ENCODE measurements around the gene ELOVL1.

ELOVL1 gene

GRCh38 chr1:43338001-43338400 lies 29.8 kb downstream of the ELOVL1 start:
- FAIRE-seq (no peak), DNase-seq (ENCODE audit: insufficient read length) (no peak)
- TF ChIP-seq POLR2AphosphoS5 (IDR thresholded peaks at IDR 0.05; ENCODE audit: low read depth, low read length) (no peak), TAF1 (IDR thresholded peaks at IDR 0.05; ENCODE audit: borderline replicate concordance, low read depth, low read length) (no peak), POLR2A (IDR thresholded peaks at IDR 0.05; ENCODE audit: low read depth, low read length) (no peak)

GRCh38 chr1:43337588-43337987 lies 30.2 kb downstream of the ELOVL1 start, which contains the start of gene MPL:
TSS of gene MPL (plus strand) at chr1:43337818. CDS start at chr1:43337849, 31 bp downstream.
- FAIRE-seq (no peak), DNase-seq (ENCODE audit: insufficient read length) (no peak)
- TF ChIP-seq TAF1 (IDR thresholded peaks at IDR 0.05; ENCODE audit: borderline replicate concordance, low read depth, low read length) (no peak), POLR2A (IDR thresholded peaks at IDR 0.05; ENCODE audit: low read depth, low read length) (no peak), POLR2AphosphoS5 (IDR thresholded peaks at IDR 0.05; ENCODE audit: low read depth, low read length) (no peak)

GRCh38 chr1:43334453-43335205 lies 33.2 kb downstream of the ELOVL1 start:
- TF ChIP-seq TAF1 (IDR thresholded peaks at IDR 0.05; ENCODE audit: borderline replicate concordance, low read depth, low read length), result no peak
- no peak for TF ChIP-seq POLR2AphosphoS5 (IDR thresholded peaks at IDR 0.05; ENCODE audit: low read depth, low read length)
- DNase-seq (ENCODE audit: insufficient read length), result no peak
- no peak for FAIRE-seq

- no peak for FAIRE-seq
- DNase-seq (ENCODE audit: insufficient read length), result no peak
Measured at GRCh38 chr1:43331688-43332087, 36.1 kb downstream of the ELOVL1 start.

GRCh38 chr1:43329995-43330751 lies 37.6 kb downstream of the ELOVL1 start:
- FAIRE-seq (no peak), DNase-seq (ENCODE audit: insufficient read length) (peak; percentile 49)
- TF ChIP-seq POLR2A (IDR thresholded peaks at IDR 0.05; ENCODE audit: low read depth, low read length), result no peak
- TF ChIP-seq POLR2AphosphoS5 (IDR thresholded peaks at IDR 0.05; ENCODE audit: low read depth, low read length), result no peak
- TF ChIP-seq TAF1 (IDR thresholded peaks at IDR 0.05; ENCODE audit: borderline replicate concordance, low read depth, low read length), result no peak

More at GRCh38 chr1:43331688-43332087, 36.1 kb downstream of the ELOVL1 start:
- TF ChIP-seq TAF1 (IDR thresholded peaks at IDR 0.05; ENCODE audit: borderline replicate concordance, low read depth, low read length) (no peak), POLR2AphosphoS5 (IDR thresholded peaks at IDR 0.05; ENCODE audit: low read depth, low read length) (no peak), POLR2A (IDR thresholded peaks at IDR 0.05; ENCODE audit: low read depth, low read length) (no peak)

GRCh38 chr1:43327549-43328292 lies 40.1 kb downstream of the ELOVL1 start:
- DNase-seq (ENCODE audit: insufficient read length), result no peak
- no peak for FAIRE-seq
- TF ChIP-seq TAF1 (IDR thresholded peaks at IDR 0.05; ENCODE audit: borderline replicate concordance, low read depth, low read length) (no peak), POLR2A (IDR thresholded peaks at IDR 0.05; ENCODE audit: low read depth, low read length) (no peak), POLR2AphosphoS5 (IDR thresholded peaks at IDR 0.05; ENCODE audit: low read depth, low read length) (no peak)

- FAIRE-seq (no peak), DNase-seq (ENCODE audit: insufficient read length) (no peak)
- TF ChIP-seq TAF1 (IDR thresholded peaks at IDR 0.05; ENCODE audit: borderline replicate concordance, low read depth, low read length) (no peak), POLR2AphosphoS5 (IDR thresholded peaks at IDR 0.05; ENCODE audit: low read depth, low read length) (no peak), POLR2A (IDR thresholded peaks at IDR 0.05; ENCODE audit: low read depth, low read length) (no peak)
Measured at GRCh38 chr1:43325381-43325780, 42.4 kb downstream of the ELOVL1 start.

GRCh38 chr1:43324810-43325209 lies 43.0 kb downstream of the ELOVL1 start:
- DNase-seq (ENCODE audit: insufficient read length) (no peak), FAIRE-seq (no peak)
- TF ChIP-seq POLR2AphosphoS5 (IDR thresholded peaks at IDR 0.05; ENCODE audit: low read depth, low read length), result no peak
- TF ChIP-seq POLR2A (IDR thresholded peaks at IDR 0.05; ENCODE audit: low read depth, low read length), result no peak
- TF ChIP-seq TAF1 (IDR thresholded peaks at IDR 0.05; ENCODE audit: borderline replicate concordance, low read depth, low read length), result no peak

GRCh38 chr1:43322506-43322905 lies 45.3 kb downstream of the ELOVL1 start:
- TF ChIP-seq POLR2AphosphoS5 (IDR thresholded peaks at IDR 0.05; ENCODE audit: low read depth, low read length) (no peak), POLR2A (IDR thresholded peaks at IDR 0.05; ENCODE audit: low read depth, low read length) (no peak), TAF1 (IDR thresholded peaks at IDR 0.05; ENCODE audit: borderline replicate concordance, low read depth, low read length) (no peak)
- FAIRE-seq, result no peak
- DNase-seq (ENCODE audit: insufficient read length), result no peak

- DNase-seq (ENCODE audit: insufficient read length) (no peak), FAIRE-seq (no peak)
- TF ChIP-seq POLR2AphosphoS5 (IDR thresholded peaks at IDR 0.05; ENCODE audit: low read depth, low read length) (no peak), POLR2A (IDR thresholded peaks at IDR 0.05; ENCODE audit: low read depth, low read length) (no peak), TAF1 (IDR thresholded peaks at IDR 0.05; ENCODE audit: borderline replicate concordance, low read depth, low read length) (no peak)
Measured at GRCh38 chr1:43321331-43321891, 46.4 kb downstream of the ELOVL1 start.

- TF ChIP-seq POLR2AphosphoS5 (IDR thresholded peaks at IDR 0.05; ENCODE audit: low read depth, low read length) (no peak), POLR2A (IDR thresholded peaks at IDR 0.05; ENCODE audit: low read depth, low read length) (no peak), TAF1 (IDR thresholded peaks at IDR 0.05; ENCODE audit: borderline replicate concordance, low read depth, low read length) (no peak)
- FAIRE-seq (no peak), DNase-seq (ENCODE audit: insufficient read length) (no peak)
Measured at GRCh38 chr1:43319766-43320165, 48.0 kb downstream of the ELOVL1 start.
